H1 (cell line): Measurements from ENCODE around the gene SPRR3.
"Not testable (repeated sequence)": the region's sequence is repeated elsewhere in the genome, so short reads cannot be mapped to it uniquely, and the experiment has no call there.

Experiments used
- BCL11A ChIP-seq, 2 experiments: IDR thresholded peaks; one replicate each; pipeline ENCODE4 v1.6.1; 2011; ENCODE audit warnings: low read depth in 2 of 2, low read length in 2 of 2, mild to moderate bottlenecking in 2 of 2
- CREB1 ChIP-seq: IDR thresholded peaks from 2 replicates; pipeline ENCODE4 v1.6.1; 2012; ENCODE audit warnings: inconsistent platforms
- JUND ChIP-seq: IDR thresholded peaks from 2 replicates; pipeline ENCODE4 v1.6.1; 2011; ENCODE audit warnings: mild to moderate bottlenecking, improper control_type of control experiment, low read length
- POLR2A ChIP-seq, 2 experiments: IDR thresholded peaks; 1 replicate in 1 of 2; 2 replicates in 1 of 2; pipeline ENCODE4 v1.6.1; 2011; ENCODE audit warnings: low read depth in 2 of 2, low read length in 2 of 2, mild to moderate bottlenecking in 2 of 2; ENCODE audit errors: control extremely low read depth in 1 of 2
- POLR2AphosphoS5 ChIP-seq: IDR thresholded peaks from 2 replicates; pipeline ENCODE4 v1.6.1; 2011; ENCODE audit warnings: low read depth, low read length
- SP1 ChIP-seq: IDR thresholded peaks from 2 replicates; pipeline ENCODE4 v1.6.1; 2011; ENCODE audit warnings: low read depth, low read length
- TBP ChIP-seq: IDR thresholded peaks from 2 replicates; pipeline ENCODE4 v1.6.1; 2011; ENCODE audit warnings: low read depth, low read length, improper control_type of control experiment
- YY1 ChIP-seq: IDR thresholded peaks from 2 replicates; pipeline ENCODE4 v1.6.1; 2011; ENCODE audit warnings: low read depth, mild to moderate bottlenecking, low read length
- TF ChIP-seq, protein P1 (sequence below), 3 experiments: IDR thresholded peaks; 1 replicate in 2 of 3; 2 replicates in 1 of 3; pipeline versions ENCODE4 v1.5.1 to v1.6.1; 2011; ENCODE audit warnings: low read length in 3 of 3, mild to moderate bottlenecking in 3 of 3, inconsistent platforms in 2 of 3, low read depth in 1 of 3, moderate library complexity in 1 of 3; ENCODE audit not compliant: insufficient read depth in 1 of 3; ENCODE audit errors: control extremely low read depth in 1 of 3

- TF ChIP-seq, protein P1, sequence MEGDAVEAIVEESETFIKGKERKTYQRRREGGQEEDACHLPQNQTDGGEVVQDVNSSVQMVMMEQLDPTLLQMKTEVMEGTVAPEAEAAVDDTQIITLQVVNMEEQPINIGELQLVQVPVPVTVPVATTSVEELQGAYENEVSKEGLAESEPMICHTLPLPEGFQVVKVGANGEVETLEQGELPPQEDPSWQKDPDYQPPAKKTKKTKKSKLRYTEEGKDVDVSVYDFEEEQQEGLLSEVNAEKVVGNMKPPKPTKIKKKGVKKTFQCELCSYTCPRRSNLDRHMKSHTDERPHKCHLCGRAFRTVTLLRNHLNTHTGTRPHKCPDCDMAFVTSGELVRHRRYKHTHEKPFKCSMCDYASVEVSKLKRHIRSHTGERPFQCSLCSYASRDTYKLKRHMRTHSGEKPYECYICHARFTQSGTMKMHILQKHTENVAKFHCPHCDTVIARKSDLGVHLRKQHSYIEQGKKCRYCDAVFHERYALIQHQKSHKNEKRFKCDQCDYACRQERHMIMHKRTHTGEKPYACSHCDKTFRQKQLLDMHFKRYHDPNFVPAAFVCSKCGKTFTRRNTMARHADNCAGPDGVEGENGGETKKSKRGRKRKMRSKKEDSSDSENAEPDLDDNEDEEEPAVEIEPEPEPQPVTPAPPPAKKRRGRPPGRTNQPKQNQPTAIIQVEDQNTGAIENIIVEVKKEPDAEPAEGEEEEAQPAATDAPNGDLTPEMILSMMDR (IDR thresholded peaks at IDR 0.05; ENCODE audit: control extremely low read depth in 1 of 3, insufficient read depth in 1 of 3, low read depth in 1 of 3, low read length in 3 of 3): not testable (repeated sequence)
- TF ChIP-seq BCL11A (IDR thresholded peaks at IDR 0.05; ENCODE audit: low read depth in 2 of 2, low read length in 2 of 2); POLR2A (IDR thresholded peaks at IDR 0.05; ENCODE audit: control extremely low read depth in 1 of 2, low read depth in 2 of 2, low read length in 2 of 2); SP1; TBP; YY1; CREB1; JUND; POLR2AphosphoS5: not testable (repeated sequence)
Measured at GRCh38 chr1:153021829-153022228, 20.3 kb downstream of the SPRR3 start.
